H9 (cell line): ENCODE results near the gene SS18L1. TPM values are rescaled to one million over a fixed set of nuclear protein-coding genes. Genes with fewer than 3 reads are reported as not detected.
A peak's percentile ranks its signal among the peaks of the same experiment; 100 is the strongest.

Experiments
- DNase-seq: peaks from one replicate; pipeline ENCODE4 v3.0.0-alpha.2; 2017
- H2AFZ ChIP-seq: one replicate; pipeline ENCODE4 v1.6.1; 2013; ENCODE audit warnings: mild to moderate bottlenecking, low read length, control low read depth, moderate library complexity
- H2AK5ac ChIP-seq: 2 replicates; pipeline ENCODE4 v1.6.1; 2013; ENCODE audit warnings: low read length, control low read depth, mixed read lengths; ENCODE audit not compliant: insufficient read length
- H2BK120ac ChIP-seq: one replicate; pipeline ENCODE4 v1.6.1; 2013; ENCODE audit warnings: low read depth, mild to moderate bottlenecking, low read length, control low read depth, inconsistent platforms; ENCODE audit not compliant: poor library complexity, severe bottlenecking
- H2BK12ac ChIP-seq: 2 replicates; pipeline ENCODE4 v1.6.1; 2013; ENCODE audit warnings: low read length, control low read depth, mixed read lengths, low read depth; ENCODE audit not compliant: insufficient read length
- H2BK15ac ChIP-seq: 2 replicates; pipeline ENCODE4 v1.6.1; 2013; ENCODE audit warnings: low read depth, low read length, control low read depth
- H2BK20ac ChIP-seq: one replicate; pipeline ENCODE4 v1.6.1; 2013; ENCODE audit warnings: low read depth, mild to moderate bottlenecking, low read length, control low read depth, inconsistent platforms; ENCODE audit not compliant: poor library complexity, severe bottlenecking
- H2BK5ac ChIP-seq: 2 replicates; pipeline ENCODE4 v1.6.1; 2013; ENCODE audit warnings: low read length, control low read depth, mixed read lengths; ENCODE audit not compliant: insufficient read length
- H3K14ac ChIP-seq: 2 replicates; pipeline ENCODE4 v1.6.1; 2013; ENCODE audit warnings: low read length, control low read depth; ENCODE audit not compliant: insufficient read depth
- H3K18ac ChIP-seq: 2 replicates; pipeline ENCODE4 v1.6.1; 2013; ENCODE audit warnings: low read depth, mild to moderate bottlenecking, mixed read lengths, low read length, control low read depth; ENCODE audit not compliant: insufficient read length
- H3K23ac ChIP-seq: 2 replicates; pipeline ENCODE4 v1.6.1; 2013; ENCODE audit warnings: low read length, control low read depth, mixed read lengths, low read depth; ENCODE audit not compliant: insufficient read length
- H3K23me2 ChIP-seq: 2 replicates; pipeline ENCODE4 v1.6.1; 2013; ENCODE audit warnings: low read depth, mild to moderate bottlenecking, mixed read lengths, low read length, control low read depth; ENCODE audit not compliant: insufficient read length, poor library complexity, severe bottlenecking
- H3K27ac ChIP-seq: 2 replicates; pipeline ENCODE4 v1.5.1; 2013; ENCODE audit warnings: low read length, control low read depth, mixed read lengths, low read depth; ENCODE audit not compliant: insufficient read length
- H3K27me3 ChIP-seq: 2 replicates; pipeline ENCODE4 v1.6.1; 2013; ENCODE audit warnings: low read length, control low read depth, inconsistent platforms; ENCODE audit not compliant: insufficient read depth
- H3K4ac ChIP-seq: 2 replicates; pipeline ENCODE4 v1.6.1; 2013; ENCODE audit warnings: low read depth, mild to moderate bottlenecking, control low read depth, inconsistent platforms, low read length, moderate library complexity
- H3K4me1 ChIP-seq: 2 replicates; pipeline ENCODE4 v1.6.1; 2013; ENCODE audit warnings: low read length, control low read depth, inconsistent platforms; ENCODE audit not compliant: insufficient read depth
- H3K4me2 ChIP-seq: 2 replicates; pipeline ENCODE4 v1.6.1; 2013; ENCODE audit warnings: low read length, control low read depth, mixed read lengths; ENCODE audit not compliant: insufficient read length, insufficient read depth
- H3K56ac ChIP-seq: 2 replicates; pipeline ENCODE4 v1.6.1; 2013; ENCODE audit warnings: low read depth, mild to moderate bottlenecking, mixed read lengths, low read length, control low read depth; ENCODE audit not compliant: insufficient read length
- H3K79me1 ChIP-seq: 2 replicates; pipeline ENCODE4 v1.6.1; 2013; ENCODE audit warnings: low read depth, mild to moderate bottlenecking, moderate library complexity, low read length, control low read depth, inconsistent platforms; ENCODE audit not compliant: insufficient read depth, poor library complexity, severe bottlenecking
- H3K79me2 ChIP-seq: 2 replicates; pipeline ENCODE4 v1.6.1; 2013; ENCODE audit warnings: low read length, control low read depth, inconsistent platforms; ENCODE audit not compliant: insufficient read depth
- H3K9ac ChIP-seq: 2 replicates; pipeline ENCODE4 v1.6.1; 2013; ENCODE audit warnings: low read length, control low read depth, mixed read lengths; ENCODE audit not compliant: insufficient read length; ENCODE audit errors: extremely low read depth
- H3K9me3 ChIP-seq: one replicate; pipeline ENCODE4 v1.6.1; 2013; ENCODE audit warnings: low read depth, low read length, inconsistent platforms; ENCODE audit not compliant: control insufficient read depth
- H3T11ph ChIP-seq: one replicate; pipeline ENCODE4 v1.6.1; 2013; ENCODE audit warnings: mild to moderate bottlenecking, low read length, control low read depth, inconsistent platforms
- H4K20me1 ChIP-seq: one replicate; pipeline ENCODE4 v1.6.1; 2013; ENCODE audit not compliant: control insufficient read depth, insufficient read length, insufficient read depth
- H4K5ac ChIP-seq: 2 replicates; pipeline ENCODE4 v1.6.1; 2013; ENCODE audit warnings: low read depth, mild to moderate bottlenecking, mixed read lengths, low read length, control low read depth; ENCODE audit not compliant: insufficient read length
- H4K8ac ChIP-seq: replicated peaks from 2 replicates; pipeline ENCODE4 v1.6.1; 2013; ENCODE audit warnings: low read length, control low read depth, mixed read lengths, low read depth; ENCODE audit not compliant: insufficient read length
- H4K91ac ChIP-seq: 2 replicates; pipeline ENCODE4 v1.6.1; 2013; ENCODE audit warnings: low read depth, mild to moderate bottlenecking, moderate library complexity, mixed read lengths, low read length, control low read depth; ENCODE audit not compliant: insufficient read length
- H3K27ac Mint-ChIP-seq, 3 experiments: 2 replicates in 2 of 3; 3 replicates in 1 of 3; pipeline ENCODE4 v1.8.0; 2020 to 2021; ENCODE audit warnings: mixed read lengths in 3 of 3, mild to moderate bottlenecking in 1 of 3, moderate library complexity in 1 of 3
- H3K27me3 Mint-ChIP-seq: 2 replicates; pipeline ENCODE4 v1.8.0; 2021; ENCODE audit warnings: low read depth, mild to moderate bottlenecking, moderate library complexity, mixed read lengths
- H3K36me3 Mint-ChIP-seq, 3 experiments: 2 replicates in 2 of 3; 3 replicates in 1 of 3; pipeline ENCODE4 v1.8.0; 2020 to 2021; ENCODE audit warnings: low read depth in 3 of 3, mixed read lengths in 3 of 3; ENCODE audit not compliant: insufficient read depth in 1 of 3
- H3K4me1 Mint-ChIP-seq, 2 experiments: 2 replicates each; pipeline ENCODE4 v1.8.0; 2020; ENCODE audit warnings: mixed read lengths in 2 of 2
- H3K4me3 Mint-ChIP-seq, 2 experiments: 2 replicates in 1 of 2; 3 replicates in 1 of 2; pipeline ENCODE4 v1.8.0; 2020 to 2021; ENCODE audit warnings: mild to moderate bottlenecking in 2 of 2, mixed read lengths in 2 of 2, moderate library complexity in 1 of 2
- H3K9me3 Mint-ChIP-seq, 2 experiments: 2 replicates in 1 of 2; 3 replicates in 1 of 2; pipeline ENCODE4 v1.8.0; 2020; ENCODE audit warnings: mild to moderate bottlenecking in 2 of 2, mixed read lengths in 2 of 2, moderate library complexity in 1 of 2
- WGBS: extraction: QIAGEN DNeasy Blood & Tissue Kit; methylation state at CpG from one replicate; pipeline ENCODE4 v1.1.7; 2013; ENCODE audit warnings: missing lambda C conversion rate, low lambda C conversion rate, mixed read lengths; ENCODE audit not compliant: insufficient read length; ENCODE audit errors: extremely low coverage; 5-methylcytosine and 5-hydroxymethylcytosine counted together
- total RNA-seq: library from RNA; stranded (reverse); gene quantifications from 2 replicates; pipeline ENCODE4 v1.2.1, GENCODE V29; 2021
- TF ChIP-seq, protein P1 (sequence below): fragments of 200-600 bp; sonication (generic); conservative IDR thresholded peaks from 3 replicates; pipeline ENCODE4 v1.8.0; 2021; ENCODE audit warnings: antibody characterized with exemption, mild to moderate bottlenecking

The SS18L1 gene
- total RNA-seq, 1 experiment from 2014 or later, result 22.2 TPM

GRCh38 chr20:62119591-62120364 lies 23.8 kb upstream of the SS18L1 start:
- Mint-ChIP-seq H3K9me3 (no peaks in the 10 kb centered on the region), H3K4me1 (peaks cover 32 to 52% of the 10 kb centered on the region in 2 experiments), H3K4me3 (peak overlapping the region in 1 of 2 experiments; percentile 36; a peak in 2 of 5 replicates), H3K27ac (no peak overlapping the region), H3K27me3 (peaks cover 5% of the 10 kb centered on the region), H3K36me3 (peaks cover 8 to 12% (median 8%) of the 10 kb centered on the region in 3 experiments; a peak in 6 of 7 replicates)
- no peak overlapping the region for H2AFZ ChIP-seq
- H4K91ac ChIP-seq, result no peak overlapping the region
- no peak overlapping the region for H2BK120ac ChIP-seq
- H2BK12ac ChIP-seq, result no peak overlapping the region
- no peaks in the 10 kb centered on the region for H3K27me3 ChIP-seq
- H3K9me3 ChIP-seq, result no peaks in the 10 kb centered on the region
- no peak overlapping the region for H4K5ac ChIP-seq
- no peak for DNase-seq
- peaks cover 9% of the 10 kb centered on the region; the same call in 1 of the 2 replicates for H3K79me2 ChIP-seq
- H3K18ac ChIP-seq, result no peak overlapping the region
- TF ChIP-seq, protein P1, sequence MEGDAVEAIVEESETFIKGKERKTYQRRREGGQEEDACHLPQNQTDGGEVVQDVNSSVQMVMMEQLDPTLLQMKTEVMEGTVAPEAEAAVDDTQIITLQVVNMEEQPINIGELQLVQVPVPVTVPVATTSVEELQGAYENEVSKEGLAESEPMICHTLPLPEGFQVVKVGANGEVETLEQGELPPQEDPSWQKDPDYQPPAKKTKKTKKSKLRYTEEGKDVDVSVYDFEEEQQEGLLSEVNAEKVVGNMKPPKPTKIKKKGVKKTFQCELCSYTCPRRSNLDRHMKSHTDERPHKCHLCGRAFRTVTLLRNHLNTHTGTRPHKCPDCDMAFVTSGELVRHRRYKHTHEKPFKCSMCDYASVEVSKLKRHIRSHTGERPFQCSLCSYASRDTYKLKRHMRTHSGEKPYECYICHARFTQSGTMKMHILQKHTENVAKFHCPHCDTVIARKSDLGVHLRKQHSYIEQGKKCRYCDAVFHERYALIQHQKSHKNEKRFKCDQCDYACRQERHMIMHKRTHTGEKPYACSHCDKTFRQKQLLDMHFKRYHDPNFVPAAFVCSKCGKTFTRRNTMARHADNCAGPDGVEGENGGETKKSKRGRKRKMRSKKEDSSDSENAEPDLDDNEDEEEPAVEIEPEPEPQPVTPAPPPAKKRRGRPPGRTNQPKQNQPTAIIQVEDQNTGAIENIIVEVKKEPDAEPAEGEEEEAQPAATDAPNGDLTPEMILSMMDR, result no peak
- WGBS, result no CpG with 5 or more reads among the region's 10 CpGs
- no peak overlapping the region for H4K8ac ChIP-seq
- no peak overlapping the region for H2AK5ac ChIP-seq
- peaks cover 11% of the 10 kb centered on the region for H3K79me1 ChIP-seq
- H3K4ac ChIP-seq, result no peak overlapping the region
- H3K27ac ChIP-seq, result no peak overlapping the region
- no peak overlapping the region for H3T11ph ChIP-seq
- no peak overlapping the region for H2BK20ac ChIP-seq
- no peak overlapping the region for H2BK5ac ChIP-seq
- no peak overlapping the region for H3K23ac ChIP-seq
- H3K56ac ChIP-seq, result no peak overlapping the region
- no peak overlapping the region; the same call in 1 of the 2 replicates for H3K14ac ChIP-seq
- H4K20me1 ChIP-seq, result no peaks in the 10 kb centered on the region
- H3K4me1 ChIP-seq, result no peaks in the 10 kb centered on the region
- H3K4me2 ChIP-seq, result no peak overlapping the region
- H2BK15ac ChIP-seq, result no peak overlapping the region
- H3K9ac ChIP-seq, result no peak overlapping the region
- H3K23me2 ChIP-seq, result peaks cover 4% of the 10 kb centered on the region
